ENCODE data around the gene NRG2. TPM values are rescaled to one million over a fixed set of nuclear protein-coding genes. Genes with fewer than 3 reads are reported as not detected.

The NRG2 gene
- total RNA-seq, 4 donors from 2014 or later, result 4.1 to 13.2 (median 7.0) TPM

- TF ChIP-seq CTCF (IDR thresholded peaks at IDR 0.05; ENCODE audit: low read depth), result no peak
Observed at GRCh38 chr5:139862313-139862712, 180.8 kb downstream of the NRG2 start.

GRCh38 chr5:139861889-139862207, 181.3 kb downstream of the NRG2 start:
- TF ChIP-seq CTCF (IDR thresholded peaks at IDR 0.05; ENCODE audit: low read depth), result no peak

- TF ChIP-seq CTCF (IDR thresholded peaks at IDR 0.05; ENCODE audit: low read depth), result no peak
Observed at GRCh38 chr5:139861021-139861888, 181.8 kb downstream of the NRG2 start.

- no peak for TF ChIP-seq CTCF (IDR thresholded peaks at IDR 0.05; ENCODE audit: low read depth)
Observed at GRCh38 chr5:139859013-139859412, 184.1 kb downstream of the NRG2 start.

- TF ChIP-seq CTCF (IDR thresholded peaks at IDR 0.05; ENCODE audit: low read depth), result no peak
Observed at GRCh38 chr5:139856714-139857113, 186.4 kb downstream of the NRG2 start.

GRCh38 chr5:139855946-139856540, 187.1 kb downstream of the NRG2 start:
- no peak for TF ChIP-seq CTCF (IDR thresholded peaks at IDR 0.05; ENCODE audit: low read depth)

GRCh38 chr5:139855451-139855850, 187.6 kb downstream of the NRG2 start:
- no peak for TF ChIP-seq CTCF (IDR thresholded peaks at IDR 0.05; ENCODE audit: low read depth)
